ENCODE results near the gene SIMC1.

SIMC1 gene

GRCh38 chr5:176388444-176389134, 150.4 kb downstream of the SIMC1 start, which contains the start of the genes HIGD2A and NOP16:
TSS of gene HIGD2A (plus strand) at chr5:176388751. CDS start at chr5:176388820, 69 bp downstream.
TSS of gene NOP16 (minus strand) at chr5:176388598. CDS start at chr5:176388539, 59 bp downstream.
- H3K36me3 Mint-ChIP-seq (ENCODE audit: low read depth) = peaks cover 90% of the 10 kb centered on the region
- peaks cover 77% of the 10 kb centered on the region for H3K4me1 Mint-ChIP-seq (ENCODE audit: low read depth)
- intact Hi-C loops (cut with micrococcal nuclease) = loop anchor here (1.0 to 10.0 kb wide), 5 partner anchors 23 to 146 kb away; partner anchors contain the start of genes ARL10, CLTB, FAF2 and KIAA1191
- no peaks in the 10 kb centered on the region for H3K27me3 Mint-ChIP-seq
- peak within 1 kb of the TSS; percentile 100 for H3K4me3 Mint-ChIP-seq
- H3K9me3 Mint-ChIP-seq = no peaks in the 10 kb centered on the region
- H3K27ac Mint-ChIP-seq = peak within 1 kb of the TSS; percentile 100

- peaks cover 90% of the 10 kb centered on the region for H3K36me3 Mint-ChIP-seq (ENCODE audit: low read depth)
- no peaks in the 10 kb centered on the region for H3K9me3 Mint-ChIP-seq
- intact Hi-C loops (cut with micrococcal nuclease) = loop anchor here (1.0 to 10.0 kb wide), 3 partner anchors 27 to 145 kb away; partner anchors contain the start of genes CLTB, FAF2 and RNF44
- H3K27me3 Mint-ChIP-seq = no peaks in the 10 kb centered on the region
- H3K4me1 Mint-ChIP-seq (ENCODE audit: low read depth) = peaks cover 72% of the 10 kb centered on the region
- peak overlapping the region; percentile 100 for H3K27ac Mint-ChIP-seq
- H3K4me3 Mint-ChIP-seq = peak overlapping the region; percentile 100
These were observed 151.2 kb downstream of the SIMC1 start for GRCh38 chr5:176389135-176390123.

GRCh38 chr5:176391479-176391878, 153.3 kb downstream of the SIMC1 start:
- H3K4me1 Mint-ChIP-seq (ENCODE audit: low read depth) = peaks cover 58% of the 10 kb centered on the region
- peak overlapping the region; percentile 100 for H3K27ac Mint-ChIP-seq
- no peaks in the 10 kb centered on the region for H3K27me3 Mint-ChIP-seq
- peaks cover 92% of the 10 kb centered on the region for H3K36me3 Mint-ChIP-seq (ENCODE audit: low read depth)
- H3K9me3 Mint-ChIP-seq = no peaks in the 10 kb centered on the region
- H3K4me3 Mint-ChIP-seq = peak overlapping the region; percentile 64
- intact Hi-C loops (cut with micrococcal nuclease) = no loop called here

GRCh38 chr5:176391999-176392398, 153.8 kb downstream of the SIMC1 start:
- H3K4me3 Mint-ChIP-seq = peak overlapping the region; percentile 64
- intact Hi-C loops (cut with micrococcal nuclease) = no loop called here
- H3K27ac Mint-ChIP-seq = peak overlapping the region; percentile 100
- H3K4me1 Mint-ChIP-seq (ENCODE audit: low read depth) = peaks cover 58% of the 10 kb centered on the region
- peaks cover 92% of the 10 kb centered on the region for H3K36me3 Mint-ChIP-seq (ENCODE audit: low read depth)
- no peaks in the 10 kb centered on the region for H3K27me3 Mint-ChIP-seq
- no peaks in the 10 kb centered on the region for H3K9me3 Mint-ChIP-seq

- peak overlapping the region; percentile 100 for H3K27ac Mint-ChIP-seq
- peaks cover 93% of the 10 kb centered on the region for H3K36me3 Mint-ChIP-seq (ENCODE audit: low read depth)
- no peaks in the 10 kb centered on the region for H3K9me3 Mint-ChIP-seq
- peak overlapping the region; percentile 64 for H3K4me3 Mint-ChIP-seq
- intact Hi-C loops (cut with micrococcal nuclease) = no loop called here
- peaks cover 55% of the 10 kb centered on the region for H3K4me1 Mint-ChIP-seq (ENCODE audit: low read depth)
- no peaks in the 10 kb centered on the region for H3K27me3 Mint-ChIP-seq
These were observed 154.3 kb downstream of the SIMC1 start for GRCh38 chr5:176392526-176392925.

- Mint-ChIP-seq H3K36me3 (ENCODE audit: low read depth) (peaks cover 91% of the 10 kb centered on the region), H3K4me3 (no peak overlapping the region)
These were observed 155.9 kb downstream of the SIMC1 start for GRCh38 chr5:176394096-176394495.

GRCh38 chr5:176394881-176395675, 156.9 kb downstream of the SIMC1 start:
- Mint-ChIP-seq H3K27ac (no peak overlapping the region), H3K4me1 (ENCODE audit: low read depth) (peaks cover 53% of the 10 kb centered on the region), H3K4me3 (no peak overlapping the region), H3K9me3 (no peaks in the 10 kb centered on the region), H3K36me3 (ENCODE audit: low read depth) (peaks cover 90% of the 10 kb centered on the region), H3K27me3 (no peaks in the 10 kb centered on the region)
- intact Hi-C loops (cut with micrococcal nuclease) = no loop called here

More at GRCh38 chr5:176394096-176394495, 155.9 kb downstream of the SIMC1 start:
- Mint-ChIP-seq H3K27me3 (no peaks in the 10 kb centered on the region), H3K9me3 (no peaks in the 10 kb centered on the region), H3K27ac (no peak overlapping the region), H3K4me1 (ENCODE audit: low read depth) (peaks cover 53% of the 10 kb centered on the region)
- intact Hi-C loops (cut with micrococcal nuclease) = no loop called here

All from dendritic cell treated with granulocyte-macrophage colony-stimulating factor and Interleukin-4, amounts not matched to agents 40 ng/mL and 50 ng/mL, for 4 days (primary cell).